ENCODE measurements around the gene CRHR2.

DNA sequence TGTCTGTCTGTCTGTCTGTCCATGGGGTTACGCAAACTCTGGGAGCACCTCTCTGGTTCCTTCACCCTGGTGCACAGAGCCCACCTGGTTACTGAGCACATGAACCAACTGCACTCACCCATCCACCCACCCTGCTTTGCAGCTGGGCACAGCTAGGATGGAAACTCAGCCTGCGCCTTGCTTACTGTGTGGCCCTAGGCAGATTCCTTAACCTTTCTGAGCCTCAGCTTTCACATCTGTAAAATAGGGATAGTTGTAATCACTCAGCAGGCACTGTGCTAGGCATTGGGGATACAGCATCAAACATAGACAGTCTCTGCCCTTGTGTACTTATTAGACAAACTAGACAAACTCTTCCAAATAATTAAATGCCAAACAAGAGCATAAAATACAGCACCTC, 47.8 kb upstream of the CRHR2 start:
- TF ChIP-seq, protein P1, sequence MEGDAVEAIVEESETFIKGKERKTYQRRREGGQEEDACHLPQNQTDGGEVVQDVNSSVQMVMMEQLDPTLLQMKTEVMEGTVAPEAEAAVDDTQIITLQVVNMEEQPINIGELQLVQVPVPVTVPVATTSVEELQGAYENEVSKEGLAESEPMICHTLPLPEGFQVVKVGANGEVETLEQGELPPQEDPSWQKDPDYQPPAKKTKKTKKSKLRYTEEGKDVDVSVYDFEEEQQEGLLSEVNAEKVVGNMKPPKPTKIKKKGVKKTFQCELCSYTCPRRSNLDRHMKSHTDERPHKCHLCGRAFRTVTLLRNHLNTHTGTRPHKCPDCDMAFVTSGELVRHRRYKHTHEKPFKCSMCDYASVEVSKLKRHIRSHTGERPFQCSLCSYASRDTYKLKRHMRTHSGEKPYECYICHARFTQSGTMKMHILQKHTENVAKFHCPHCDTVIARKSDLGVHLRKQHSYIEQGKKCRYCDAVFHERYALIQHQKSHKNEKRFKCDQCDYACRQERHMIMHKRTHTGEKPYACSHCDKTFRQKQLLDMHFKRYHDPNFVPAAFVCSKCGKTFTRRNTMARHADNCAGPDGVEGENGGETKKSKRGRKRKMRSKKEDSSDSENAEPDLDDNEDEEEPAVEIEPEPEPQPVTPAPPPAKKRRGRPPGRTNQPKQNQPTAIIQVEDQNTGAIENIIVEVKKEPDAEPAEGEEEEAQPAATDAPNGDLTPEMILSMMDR (IDR thresholded peaks at IDR 0.05): no peak
- TF ChIP-seq POLR2A (IDR thresholded peaks at IDR 0.05): no peak
